ENCODE data around the gene PLEKHG3.
A peak's percentile ranks its signal among the peaks of the same experiment; 100 is the strongest.

Gene PLEKHG3

DNA sequence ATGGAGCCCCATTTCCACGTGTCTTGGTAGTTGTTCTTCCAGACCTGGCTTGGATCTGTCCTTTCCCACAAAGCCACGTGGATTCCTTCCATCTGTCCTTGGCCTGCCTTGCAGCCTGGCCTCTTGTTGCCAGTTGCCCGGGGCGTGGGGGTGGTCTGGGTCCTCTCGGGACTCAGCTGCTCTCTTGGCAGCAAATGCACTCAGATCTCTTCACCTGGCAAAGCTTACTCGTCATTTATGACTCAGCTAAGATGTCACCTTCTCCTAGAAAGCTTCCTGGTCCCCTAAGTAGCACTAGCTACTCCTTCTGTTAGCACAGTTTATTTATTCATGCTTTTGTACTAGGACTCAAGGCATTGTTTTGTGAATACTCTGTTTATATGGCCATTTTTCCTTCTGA is 13.6 kb downstream of the PLEKHG3 start:
- TF ChIP-seq, protein P1, sequence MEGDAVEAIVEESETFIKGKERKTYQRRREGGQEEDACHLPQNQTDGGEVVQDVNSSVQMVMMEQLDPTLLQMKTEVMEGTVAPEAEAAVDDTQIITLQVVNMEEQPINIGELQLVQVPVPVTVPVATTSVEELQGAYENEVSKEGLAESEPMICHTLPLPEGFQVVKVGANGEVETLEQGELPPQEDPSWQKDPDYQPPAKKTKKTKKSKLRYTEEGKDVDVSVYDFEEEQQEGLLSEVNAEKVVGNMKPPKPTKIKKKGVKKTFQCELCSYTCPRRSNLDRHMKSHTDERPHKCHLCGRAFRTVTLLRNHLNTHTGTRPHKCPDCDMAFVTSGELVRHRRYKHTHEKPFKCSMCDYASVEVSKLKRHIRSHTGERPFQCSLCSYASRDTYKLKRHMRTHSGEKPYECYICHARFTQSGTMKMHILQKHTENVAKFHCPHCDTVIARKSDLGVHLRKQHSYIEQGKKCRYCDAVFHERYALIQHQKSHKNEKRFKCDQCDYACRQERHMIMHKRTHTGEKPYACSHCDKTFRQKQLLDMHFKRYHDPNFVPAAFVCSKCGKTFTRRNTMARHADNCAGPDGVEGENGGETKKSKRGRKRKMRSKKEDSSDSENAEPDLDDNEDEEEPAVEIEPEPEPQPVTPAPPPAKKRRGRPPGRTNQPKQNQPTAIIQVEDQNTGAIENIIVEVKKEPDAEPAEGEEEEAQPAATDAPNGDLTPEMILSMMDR (conservative IDR thresholded peaks at IDR 0.05; ENCODE audit: low read length): no peak
- no peak for TF ChIP-seq EZH2phosphoT487 (IDR thresholded peaks at IDR 0.05; ENCODE audit: borderline replicate concordance)
- no peaks in the 10 kb centered on the region; the same call in 1 of the 2 replicates for H3K36me3 ChIP-seq (ENCODE audit: insufficient read depth, low read length)
- H3F3A ChIP-seq (ENCODE audit: low read depth): no peaks in the 10 kb centered on the region
- peaks cover 94% of the 10 kb centered on the region for H3K79me2 ChIP-seq (ENCODE audit: insufficient read depth, low read length)
- H2AFZ ChIP-seq (ENCODE audit: low read length): no peak overlapping the region
- H3K27me3 ChIP-seq (ENCODE audit: insufficient read depth, low read length, poor library complexity, severe bottlenecking): no peaks in the 10 kb centered on the region
- H3K4me2 ChIP-seq (ENCODE audit: low read depth, low read length, poor library complexity, severe bottlenecking): peak overlapping the region; percentile 19
- H3K9me2 ChIP-seq (replicated peaks; ENCODE audit: low read depth, low read length): no peaks in the 10 kb centered on the region
- H3K4me1 ChIP-seq (ENCODE audit: insufficient read depth, low read length, poor library complexity, severe bottlenecking): peaks cover 45% of the 10 kb centered on the region
- no peaks in the 10 kb centered on the region for H4K20me1 ChIP-seq (ENCODE audit: insufficient read depth, low read length, poor library complexity, severe bottlenecking)
- H3K9ac ChIP-seq (ENCODE audit: low read depth, low read length, poor library complexity, severe bottlenecking): no peak overlapping the region
- no peak overlapping the region for H3K4me3 ChIP-seq (ENCODE audit: low read length, poor library complexity, severe bottlenecking)
- H3K9me3 ChIP-seq (ENCODE audit: insufficient read depth, low read depth, low read length): peaks cover 7% of the 10 kb centered on the region

DNA sequence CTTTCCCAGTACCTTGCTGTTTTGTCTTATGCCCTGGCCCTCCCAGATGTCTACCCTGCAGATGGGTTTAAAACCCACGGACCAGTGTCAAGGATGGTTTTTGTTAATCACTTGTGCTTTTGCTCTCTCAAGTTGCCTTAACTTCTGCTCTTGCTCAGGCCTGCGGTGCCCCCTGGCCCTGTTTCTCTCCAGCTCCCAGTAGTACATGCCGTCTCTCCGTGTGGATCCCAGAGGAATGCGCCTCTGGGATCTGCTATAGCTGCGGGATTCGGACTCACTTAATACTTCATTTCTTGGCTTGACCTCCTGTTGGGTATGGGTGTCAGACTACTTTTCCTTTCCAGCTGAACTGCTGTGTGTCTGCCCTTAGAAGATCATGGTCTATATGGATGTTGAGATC is 14.5 kb downstream of the PLEKHG3 start:
- Histone ChIP-seq H3F3A (ENCODE audit: low read depth) (no peaks in the 10 kb centered on the region), H2AFZ (ENCODE audit: low read length) (no peak overlapping the region), H3K4me3 (ENCODE audit: low read length, poor library complexity, severe bottlenecking) (no peak overlapping the region), H3K79me2 (ENCODE audit: insufficient read depth, low read length) (peaks cover 96% of the 10 kb centered on the region), H3K36me3 (ENCODE audit: insufficient read depth, low read length) (no peaks in the 10 kb centered on the region), H3K4me2 (ENCODE audit: low read depth, low read length, poor library complexity, severe bottlenecking) (no peak overlapping the region), H3K9me3 (ENCODE audit: insufficient read depth, low read depth, low read length) (no peaks in the 10 kb centered on the region), H3K4me1 (ENCODE audit: insufficient read depth, low read length, poor library complexity, severe bottlenecking) (peaks cover 48% of the 10 kb centered on the region), H3K9me2 (replicated peaks; ENCODE audit: low read depth, low read length) (no peaks in the 10 kb centered on the region), H3K9ac (ENCODE audit: low read depth, low read length, poor library complexity, severe bottlenecking) (no peak overlapping the region), H3K27me3 (ENCODE audit: insufficient read depth, low read length, poor library complexity, severe bottlenecking) (no peaks in the 10 kb centered on the region), H4K20me1 (ENCODE audit: insufficient read depth, low read length, poor library complexity, severe bottlenecking) (no peaks in the 10 kb centered on the region)
- no peak for TF ChIP-seq EZH2phosphoT487 (IDR thresholded peaks at IDR 0.05; ENCODE audit: borderline replicate concordance)
- TF ChIP-seq, protein P1 (conservative IDR thresholded peaks at IDR 0.05; ENCODE audit: low read length): no peak

DNA sequence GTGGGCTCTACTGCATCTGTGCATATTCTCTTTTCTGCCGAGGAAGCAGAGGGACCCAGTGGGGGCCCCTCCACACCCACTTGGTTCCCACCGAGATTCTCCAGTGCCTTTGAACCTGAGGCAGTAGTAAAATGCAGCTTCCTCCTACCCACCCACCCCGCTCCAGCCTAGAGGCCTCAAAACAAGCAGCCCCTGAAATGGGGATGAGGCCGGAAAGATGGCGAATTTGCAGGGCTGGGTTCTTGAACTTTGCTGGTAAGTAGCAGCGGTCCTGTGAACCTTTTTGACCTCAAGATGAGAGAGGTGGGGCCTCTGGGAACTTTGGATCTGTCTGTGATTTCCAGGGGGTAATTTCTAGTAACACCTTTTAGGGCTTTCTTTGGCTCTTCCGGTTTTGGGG is 15.4 kb downstream of the PLEKHG3 start:
- no peaks in the 10 kb centered on the region for H3K36me3 ChIP-seq (ENCODE audit: insufficient read depth, low read length)
- H3K27me3 ChIP-seq (ENCODE audit: insufficient read depth, low read length, poor library complexity, severe bottlenecking): no peaks in the 10 kb centered on the region
- H3K4me2 ChIP-seq (ENCODE audit: low read depth, low read length, poor library complexity, severe bottlenecking): no peak overlapping the region
- no peaks in the 10 kb centered on the region for H3K9me2 ChIP-seq (replicated peaks; ENCODE audit: low read depth, low read length)
- peaks cover 54% of the 10 kb centered on the region for H3K4me1 ChIP-seq (ENCODE audit: insufficient read depth, low read length, poor library complexity, severe bottlenecking)
- H3K9me3 ChIP-seq (ENCODE audit: insufficient read depth, low read depth, low read length): no peaks in the 10 kb centered on the region
- peaks cover 3% of the 10 kb centered on the region for H4K20me1 ChIP-seq (ENCODE audit: insufficient read depth, low read length, poor library complexity, severe bottlenecking)
- no peak for TF ChIP-seq EZH2phosphoT487 (IDR thresholded peaks at IDR 0.05; ENCODE audit: borderline replicate concordance)
- TF ChIP-seq, protein P1 (conservative IDR thresholded peaks at IDR 0.05; ENCODE audit: low read length): no peak
- H3K9ac ChIP-seq (ENCODE audit: low read depth, low read length, poor library complexity, severe bottlenecking): no peak overlapping the region
- no peak overlapping the region for H2AFZ ChIP-seq (ENCODE audit: low read length)
- H3K79me2 ChIP-seq (ENCODE audit: insufficient read depth, low read length): peaks cover 96% of the 10 kb centered on the region
- H3K4me3 ChIP-seq (ENCODE audit: low read length, poor library complexity, severe bottlenecking): no peak overlapping the region
- no peaks in the 10 kb centered on the region for H3F3A ChIP-seq (ENCODE audit: low read depth)

All from Loucy (cell line).